Upper lobe of right lung (tissue), 1 donor: ENCODE measurements around the gene TBRG4. TPM values are rescaled to one million over a fixed set of nuclear protein-coding genes. Genes with fewer than 3 reads are reported as not detected.

Source experiments
- ATAC-seq: fragments of 200-7000 bp; cut with Tn5 transposase; one replicate; pipeline ENCODE4 v1.9.1; 2020; ENCODE audit warnings: mild to moderate bottlenecking, moderate library complexity
- DNase-seq: peaks from one replicate; pipeline ENCODE4 v3.0.0-alpha.2; 2020
- H3K27ac ChIP-seq: fragments of 200-600 bp; one replicate; pipeline ENCODE4 v1.8.0; 2022
- H3K27me3 ChIP-seq: fragments of 200-600 bp; one replicate; pipeline ENCODE4 v1.8.0; 2022; ENCODE audit warnings: mild to moderate bottlenecking
- H3K36me3 ChIP-seq: fragments of 200-600 bp; one replicate; pipeline ENCODE4 v1.8.0; 2022
- H3K4me1 ChIP-seq: fragments of 200-600 bp; one replicate; pipeline ENCODE4 v1.8.0; 2022
- H3K4me3 ChIP-seq: fragments of 200-600 bp; one replicate; pipeline ENCODE4 v1.8.0; 2022; ENCODE audit warnings: mild to moderate bottlenecking
- H3K9me3 ChIP-seq: fragments of 200-600 bp; one replicate; pipeline ENCODE4 v1.8.0; 2022
- CTCF ChIP-seq: fragments of 200-600 bp; IDR thresholded peaks from one replicate; pipeline ENCODE4 v1.8.0; 2022; ENCODE audit warnings: antibody characterized with exemption
- intact Hi-C: fragments of 100-400 bp; cut with DNase I; formaldehyde crosslinking; loops from one replicate; pipeline ENCODE4 v1.11.0; 2022
- total RNA-seq: library from RNA; stranded (reverse); fragmentation: NEBNext Ultra II Directional; extraction: Animal tissue kit (Norgen Biotek cat#: 25700); gene quantifications from one replicate; pipeline ENCODE4 v1.2.1, GENCODE V29; 2021
- donor health status: DM: no; HTN: yes; CAD: no; lungs with severe emphysema.

Gene TBRG4
- total RNA-seq, 1 donor from 2014 or later = 59.4 TPM

GRCh38 chr7:45072131-45073030 lies 39.1 kb downstream of the TBRG4 start:
- ATAC-seq = peak; percentile 69
- Histone ChIP-seq H3K27ac (no peak overlapping the region), H3K27me3 (no peaks in the 10 kb centered on the region), H3K4me1 (no peaks in the 10 kb centered on the region), H3K36me3 (peaks cover 99% of the 10 kb centered on the region), H3K4me3 (no peak overlapping the region), H3K9me3 (no peaks in the 10 kb centered on the region)
- no peak for DNase-seq
- intact Hi-C loops = no loop called here
- TF ChIP-seq CTCF = no peak

- Histone ChIP-seq H3K4me3 (no peak overlapping the region), H3K9me3 (no peaks in the 10 kb centered on the region), H3K27ac (no peak overlapping the region), H3K27me3 (no peaks in the 10 kb centered on the region), H3K36me3 (peaks cover 92% of the 10 kb centered on the region), H3K4me1 (no peaks in the 10 kb centered on the region)
- TF ChIP-seq CTCF = no peak
- ATAC-seq = no peak
- no peak for DNase-seq
- intact Hi-C loops = no loop called here
These were observed 40.0 kb downstream of the TBRG4 start for GRCh38 chr7:45071528-45071927.

- Histone ChIP-seq H3K27ac (no peak overlapping the region), H3K27me3 (no peaks in the 10 kb centered on the region), H3K36me3 (peaks cover 87% of the 10 kb centered on the region), H3K4me3 (no peak overlapping the region), H3K4me1 (no peaks in the 10 kb centered on the region), H3K9me3 (no peaks in the 10 kb centered on the region)
- intact Hi-C loops = no loop called here
- DNase-seq (no peak), ATAC-seq (no peak)
- TF ChIP-seq CTCF = no peak
These were observed 41.2 kb downstream of the TBRG4 start for GRCh38 chr7:45070254-45070642.

- H3K27ac ChIP-seq = no peak overlapping the region
- no peaks in the 10 kb centered on the region for H3K9me3 ChIP-seq
- no peak overlapping the region for H3K4me3 ChIP-seq
- DNase-seq (no peak), ATAC-seq (no peak)
- H3K36me3 ChIP-seq = peaks cover 87% of the 10 kb centered on the region
- TF ChIP-seq CTCF = no peak
- no peaks in the 10 kb centered on the region for H3K4me1 ChIP-seq
- no peaks in the 10 kb centered on the region for H3K27me3 ChIP-seq
- intact Hi-C loops = no loop called here
These were observed 41.8 kb downstream of the TBRG4 start for GRCh38 chr7:45069444-45070253.

- DNase-seq = no peak
- ATAC-seq = peak; percentile 7
- Histone ChIP-seq H3K4me3 (no peak overlapping the region), H3K27me3 (no peaks in the 10 kb centered on the region), H3K9me3 (no peaks in the 10 kb centered on the region), H3K27ac (no peak overlapping the region), H3K4me1 (no peaks in the 10 kb centered on the region), H3K36me3 (peaks cover 87% of the 10 kb centered on the region)
- intact Hi-C loops = no loop called here
- TF ChIP-seq CTCF = no peak
These were observed 43.1 kb downstream of the TBRG4 start for GRCh38 chr7:45068236-45069023.
